WTC11 (cell line): ENCODE results near the gene PKP1.

Source experiments
- ATF3 ChIP-seq: sonication (generic); formaldehyde crosslinking; conservative IDR thresholded peaks from 2 replicates; pipeline ENCODE4 v1.8.1; 2022; ENCODE audit warnings: mild to moderate bottlenecking, missing genetic modification reagents
- CBFB ChIP-seq: sonication (generic); formaldehyde crosslinking; IDR thresholded peaks from 2 replicates; pipeline ENCODE4 v1.8.1; 2022; ENCODE audit warnings: mild to moderate bottlenecking, low read depth, missing genetic modification reagents
- CTCF ChIP-seq: fragments of 200-600 bp; IDR thresholded peaks from 2 replicates; pipeline ENCODE4 v1.8.0; 2022; ENCODE audit warnings: antibody characterized with exemption
- ETV6 ChIP-seq: sonication (generic); formaldehyde crosslinking; IDR thresholded peaks from 2 replicates; pipeline ENCODE4 v1.8.1; 2022; ENCODE audit warnings: mild to moderate bottlenecking, missing genetic modification reagents
- USF2 ChIP-seq: sonication (generic); formaldehyde crosslinking; IDR thresholded peaks from 2 replicates; pipeline ENCODE4 v1.8.1; 2023; ENCODE audit warnings: mild to moderate bottlenecking, missing genetic modification reagents, moderate library complexity
- ZNF671 ChIP-seq: fragments of 250-450 bp; sonication (Bioruptor Pico); IDR thresholded peaks from 2 replicates; pipeline ENCODE4 v1.8.0; 2021; ENCODE audit warnings: mild to moderate bottlenecking

- TF ChIP-seq ETV6 (CRISPR knock-in tag): no peak
- TF ChIP-seq ZNF671: no peak
- TF ChIP-seq CTCF: no peak
- TF ChIP-seq USF2 (CRISPR knock-in tag): no peak
- TF ChIP-seq ATF3 (CRISPR knock-in tag): no peak
- no peak for TF ChIP-seq CBFB
Observed at GRCh38 chr1:201279313-201279712, 4.0 kb upstream of the PKP1 start.
